Measurements from ENCODE around the gene ADGRL3.

DNA sequence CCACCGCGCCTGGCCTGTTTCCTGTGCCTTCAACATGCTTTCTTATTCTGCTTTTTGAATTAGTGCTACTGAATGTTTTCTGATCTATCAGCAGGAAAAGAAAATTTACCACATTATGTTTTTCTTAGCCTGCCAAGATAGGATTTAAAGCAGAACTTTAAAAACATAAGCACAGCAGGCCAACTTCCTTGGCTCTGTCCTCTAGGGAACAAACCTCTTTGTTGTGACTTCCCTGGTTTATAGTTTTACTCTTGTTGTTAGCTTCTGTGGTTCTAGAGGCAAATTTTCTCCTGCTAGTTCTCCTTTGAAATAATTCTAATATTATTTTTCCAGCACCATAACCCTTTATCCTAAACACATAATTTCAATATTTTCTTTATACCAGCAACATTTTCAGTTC is 605.1 kb downstream of the ADGRL3 start:
- TF ChIP-seq YY1 (tag by site-specific recombination; IDR thresholded peaks at IDR 0.05) (no peak), ZNF274 (IDR thresholded peaks at IDR 0.05; ENCODE audit: low read length) (no peak), ZNF274 (tag by site-specific recombination; IDR thresholded peaks at IDR 0.05; ENCODE audit: borderline replicate concordance) (no peak), ZNF585B (tag by site-specific recombination; IDR thresholded peaks at IDR 0.05) (no peak), ZNF777 (tag by site-specific recombination; IDR thresholded peaks at IDR 0.05; ENCODE audit: borderline replicate concordance) (no peak), ZNF776 (tag by site-specific recombination; IDR thresholded peaks at IDR 0.05; ENCODE audit: borderline replicate concordance) (no peak)
- TF ChIP-seq, protein P1, sequence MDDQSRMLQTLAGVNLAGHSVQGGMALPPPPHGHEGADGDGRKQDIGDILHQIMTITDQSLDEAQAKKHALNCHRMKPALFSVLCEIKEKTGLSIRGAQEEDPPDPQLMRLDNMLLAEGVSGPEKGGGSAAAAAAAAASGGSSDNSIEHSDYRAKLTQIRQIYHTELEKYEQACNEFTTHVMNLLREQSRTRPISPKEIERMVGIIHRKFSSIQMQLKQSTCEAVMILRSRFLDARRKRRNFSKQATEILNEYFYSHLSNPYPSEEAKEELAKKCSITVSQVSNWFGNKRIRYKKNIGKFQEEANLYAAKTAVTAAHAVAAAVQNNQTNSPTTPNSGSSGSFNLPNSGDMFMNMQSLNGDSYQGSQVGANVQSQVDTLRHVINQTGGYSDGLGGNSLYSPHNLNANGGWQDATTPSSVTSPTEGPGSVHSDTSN (CRISPR knock-in tag; IDR thresholded peaks at IDR 0.05): no peak
- TF ChIP-seq, protein P2, sequence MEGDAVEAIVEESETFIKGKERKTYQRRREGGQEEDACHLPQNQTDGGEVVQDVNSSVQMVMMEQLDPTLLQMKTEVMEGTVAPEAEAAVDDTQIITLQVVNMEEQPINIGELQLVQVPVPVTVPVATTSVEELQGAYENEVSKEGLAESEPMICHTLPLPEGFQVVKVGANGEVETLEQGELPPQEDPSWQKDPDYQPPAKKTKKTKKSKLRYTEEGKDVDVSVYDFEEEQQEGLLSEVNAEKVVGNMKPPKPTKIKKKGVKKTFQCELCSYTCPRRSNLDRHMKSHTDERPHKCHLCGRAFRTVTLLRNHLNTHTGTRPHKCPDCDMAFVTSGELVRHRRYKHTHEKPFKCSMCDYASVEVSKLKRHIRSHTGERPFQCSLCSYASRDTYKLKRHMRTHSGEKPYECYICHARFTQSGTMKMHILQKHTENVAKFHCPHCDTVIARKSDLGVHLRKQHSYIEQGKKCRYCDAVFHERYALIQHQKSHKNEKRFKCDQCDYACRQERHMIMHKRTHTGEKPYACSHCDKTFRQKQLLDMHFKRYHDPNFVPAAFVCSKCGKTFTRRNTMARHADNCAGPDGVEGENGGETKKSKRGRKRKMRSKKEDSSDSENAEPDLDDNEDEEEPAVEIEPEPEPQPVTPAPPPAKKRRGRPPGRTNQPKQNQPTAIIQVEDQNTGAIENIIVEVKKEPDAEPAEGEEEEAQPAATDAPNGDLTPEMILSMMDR (tag by site-specific recombination; IDR thresholded peaks at IDR 0.05): no peak
- TF ChIP-seq, protein P3, sequence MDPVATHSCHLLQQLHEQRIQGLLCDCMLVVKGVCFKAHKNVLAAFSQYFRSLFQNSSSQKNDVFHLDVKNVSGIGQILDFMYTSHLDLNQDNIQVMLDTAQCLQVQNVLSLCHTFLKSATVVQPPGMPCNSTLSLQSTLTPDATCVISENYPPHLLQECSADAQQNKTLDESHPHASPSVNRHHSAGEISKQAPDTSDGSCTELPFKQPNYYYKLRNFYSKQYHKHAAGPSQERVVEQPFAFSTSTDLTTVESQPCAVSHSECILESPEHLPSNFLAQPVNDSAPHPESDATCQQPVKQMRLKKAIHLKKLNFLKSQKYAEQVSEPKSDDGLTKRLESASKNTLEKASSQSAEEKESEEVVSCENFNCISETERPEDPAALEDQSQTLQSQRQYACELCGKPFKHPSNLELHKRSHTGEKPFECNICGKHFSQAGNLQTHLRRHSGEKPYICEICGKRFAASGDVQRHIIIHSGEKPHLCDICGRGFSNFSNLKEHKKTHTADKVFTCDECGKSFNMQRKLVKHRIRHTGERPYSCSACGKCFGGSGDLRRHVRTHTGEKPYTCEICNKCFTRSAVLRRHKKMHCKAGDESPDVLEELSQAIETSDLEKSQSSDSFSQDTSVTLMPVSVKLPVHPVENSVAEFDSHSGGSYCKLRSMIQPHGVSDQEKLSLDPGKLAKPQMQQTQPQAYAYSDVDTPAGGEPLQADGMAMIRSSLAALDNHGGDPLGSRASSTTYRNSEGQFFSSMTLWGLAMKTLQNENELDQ (tag by site-specific recombination; IDR thresholded peaks at IDR 0.05; ENCODE audit: low read depth): no peak

All from HEK293 (cell line).